K562 (cell line): Measurements from ENCODE around the gene ADAM33. TPM values are rescaled to one million over a fixed set of nuclear protein-coding genes. Genes with fewer than 3 reads are reported as not detected.

ENCODE experiments used
- ATAC-seq: fragments of 200-7000 bp; cut with Tn5 transposase; 3 replicates; pipeline ENCODE4 v1.9.1; 2020; ENCODE audit warnings: moderate library complexity
- BruUV-seq: library from RNA; stranded (reverse); fragments of 400-500 nt; replicated peaks from 2 replicates; lab custom pipeline; 2021; lab: Mats Ljungman, UMichigan
- CTCF ChIA-PET: fragments of 300-600 bp; formaldehyde crosslinking; extraction: SDS; loops from one replicate; lab custom pipeline; 2021; ENCODE audit warnings: low intra/inter-chr PET ratio; lab: Yijun Ruan, JAX
- POLR2A ChIA-PET: fragments of 300-600, 350-650 bp; sonication (Branson Sonifier 250); formaldehyde crosslinking; extraction: SDS; loops from one replicate; lab custom pipeline; 2021; ENCODE audit warnings: antibody characterized with exemption, inconsistent platforms; lab: Yijun Ruan, JAX
- DNase-seq, 4 experiments: peaks; one replicate each; pipeline versions ENCODE4 v3.0.0 to v3.0.0-alpha.2; 2011 to 2018; ENCODE audit warnings: low spot score in 3 of 4, mixed read lengths in 3 of 4; ENCODE audit errors: extremely low read depth in 1 of 4
- FAIRE-seq: peaks from 2 replicates; lab custom pipeline; 2011; peaks lifted over from hg19 to GRCh38; lab: Jason Lieb, UNC
- H2AFZ ChIP-seq: 2 replicates; pipeline ENCODE4 v1.6.0; 2011; ENCODE audit warnings: low read depth, low read length, control low read depth, inconsistent platforms
- H3K27ac ChIP-seq: fragments of 200-600 bp; 3 replicates; pipeline ENCODE4 v1.8.0; 2011; ENCODE audit warnings: low read depth, mild to moderate bottlenecking, control low read depth, inconsistent platforms, low read length, moderate library complexity, mixed read lengths; ENCODE audit errors: extremely low read depth
- H3K27me3 ChIP-seq, 2 experiments: fragments of 300-600 bp in 1 of 2; 2 replicates in 1 of 2; 3 replicates in 1 of 2; pipeline versions ENCODE4 v1.6.0 to v1.8.0; 2011; ENCODE audit warnings: inconsistent platforms in 2 of 2, low read length in 2 of 2, mild to moderate bottlenecking in 1 of 2, mixed read lengths in 1 of 2, moderate library complexity in 1 of 2; ENCODE audit not compliant: control insufficient read depth in 2 of 2, insufficient read depth in 2 of 2
- H3K36me3 ChIP-seq: fragments of 300-600 bp; 3 replicates; pipeline ENCODE4 v1.8.0; 2011; ENCODE audit warnings: mild to moderate bottlenecking, low read length, inconsistent platforms; ENCODE audit not compliant: control insufficient read depth, insufficient read depth
- H3K4me1 ChIP-seq, 2 experiments: fragments of 200-600 bp in 1 of 2; replicated peaks in 1 of 2; 2 replicates in 1 of 2; 3 replicates in 1 of 2; pipeline versions ENCODE4 v1.5.1 to v1.8.0; 2011; ENCODE audit warnings: inconsistent platforms in 2 of 2, low read length in 2 of 2, mild to moderate bottlenecking in 1 of 2, mixed read lengths in 1 of 2, moderate library complexity in 1 of 2; ENCODE audit not compliant: control insufficient read depth in 2 of 2, insufficient read depth in 2 of 2
- H3K4me2 ChIP-seq: 2 replicates; pipeline ENCODE4 v1.6.1; 2011; ENCODE audit warnings: low read length, control low read depth, inconsistent platforms, mixed read lengths; ENCODE audit not compliant: insufficient read depth
- H3K4me3 ChIP-seq: fragments of 200-600 bp; sonication (generic), shearing (Covaris generic); 2 replicates; pipeline ENCODE4 v1.5.1; 2016; ENCODE audit warnings: control low read depth, inconsistent platforms
- H3K79me2 ChIP-seq: fragments of 200-600 bp; 3 replicates; pipeline ENCODE4 v1.8.0; 2011; ENCODE audit warnings: low read length, inconsistent platforms; ENCODE audit not compliant: control insufficient read depth, insufficient read depth
- H3K9ac ChIP-seq, 2 experiments: 2 replicates each; pipeline versions ENCODE4 v1.6.0 to v1.6.1; 2011; ENCODE audit warnings: low read depth in 2 of 2, low read length in 2 of 2, control low read depth in 1 of 2, inconsistent platforms in 1 of 2, mild to moderate bottlenecking in 1 of 2, mixed read lengths in 1 of 2; ENCODE audit not compliant: insufficient read depth in 1 of 2
- H3K9me1 ChIP-seq: one replicate; pipeline ENCODE4 v1.6.0; 2011; ENCODE audit warnings: inconsistent platforms, mild to moderate bottlenecking, low read length, moderate library complexity; ENCODE audit not compliant: control insufficient read depth, insufficient read depth
- H3K9me3 ChIP-seq: replicated peaks from 2 replicates; pipeline ENCODE4 v1.5.1; 2011; ENCODE audit warnings: low read depth, low read length, inconsistent platforms; ENCODE audit not compliant: control insufficient read depth, insufficient read depth
- H4K20me1 ChIP-seq: replicated peaks from 2 replicates; pipeline ENCODE4 v1.6.1; 2011; ENCODE audit warnings: low read length, inconsistent platforms, mixed read lengths; ENCODE audit not compliant: control insufficient read depth, insufficient read depth
- HDAC2 ChIP-seq: fragments of 450-650 bp; IDR thresholded peaks from 2 replicates; pipeline ENCODE4 v1.6.1; 2016; ENCODE audit warnings: mild to moderate bottlenecking
- KDM4B ChIP-seq, 2 experiments: fragments of 450-650 bp in 1 of 2; sonication (generic) in 1 of 2; IDR thresholded peaks; 2 replicates each; pipeline ENCODE4 v1.6.1; 2016 to 2017; ENCODE audit warnings: borderline replicate concordance in 2 of 2, antibody characterized with exemption in 1 of 2, low read depth in 1 of 2, mild to moderate bottlenecking in 1 of 2
- MXI1 ChIP-seq: IDR thresholded peaks from 2 replicates; pipeline ENCODE4 v1.6.1; 2011; ENCODE audit warnings: low read depth, mild to moderate bottlenecking, improper control_type of control experiment, low read length
- POLR2G ChIP-seq: fragments of 200-400 bp; formaldehyde crosslinking; IDR thresholded peaks from 2 replicates; pipeline ENCODE4 v1.6.1; 2017; ENCODE audit warnings: low read depth, mild to moderate bottlenecking, antibody characterized with exemption, low read length, moderate library complexity
- RBM25 ChIP-seq: fragments of 200-400 bp; formaldehyde crosslinking; IDR thresholded peaks from 2 replicates; pipeline ENCODE4 v1.6.1; 2018; ENCODE audit warnings: low read length, low read depth, moderate library complexity; ENCODE audit not compliant: severe bottlenecking
- SMAD4 ChIP-seq: fragments of 250-450 bp; sonication (Bioruptor Pico); conservative IDR thresholded peaks from 2 replicates; pipeline ENCODE4 v1.8.0; 2021; ENCODE audit warnings: inconsistent platforms, mild to moderate bottlenecking, moderate library complexity
- TRIM24 ChIP-seq, 2 experiments: fragments of 450-650 bp; IDR thresholded peaks; 2 replicates each; pipeline ENCODE4 v1.6.1; 2016
- ZNF436 ChIP-seq: fragments of 250-450, 450-650 bp; sonication (Bioruptor Pico); formaldehyde crosslinking; IDR thresholded peaks from 2 replicates; pipeline ENCODE4 v1.7.0; 2020; ENCODE audit warnings: mild to moderate bottlenecking
- WGBS: fragments of 100-300 bp; shearing (Covaris generic); methylation state at CpG from one replicate; pipeline ENCODE4 v1.1.6; 2016; ENCODE audit warnings: low coverage, mixed read lengths; ENCODE audit not compliant: insufficient coverage; ENCODE audit errors: missing lambda C conversion rate; 5-methylcytosine and 5-hydroxymethylcytosine counted together
- in situ Hi-C: fragments of 300-500 bp; cut with MboI; formaldehyde crosslinking; loops from 4 replicates; pipeline ENCODE4 v1.15.0; 2018; ENCODE audit warnings: inconsistent platforms, mixed read lengths
- intact Hi-C: fragments of 100-400 bp; cut with micrococcal nuclease; formaldehyde crosslinking; loops from 2 replicates; pipeline ENCODE4 v1.14.2; 2022
- polyA plus RNA-seq, 8 experiments: library from polyadenylated mRNA; depleted of rRNA in 4 of 8; stranded (reverse) in 5 of 8; unstranded in 3 of 8; fragments of >200 nt; fragmentation: Nextera tagmentation in 2 of 8; fragmentation: Illumina TruSeq in 1 of 8; extraction: Ambion mirVana in 2 of 8; extraction: Trizol in 1 of 8; gene quantifications; 2 replicates each; pipeline versions ENCODE4 v1.2.1 to v1.2.3, GENCODE V29; 2011 to 2014; ENCODE audit warnings: inconsistent platforms in 1 of 8, missing spikeins in 1 of 8
- total RNA-seq, 7 experiments: library from RNA; depleted of rRNA in 6 of 7; stranded (reverse); fragments of >200 nt in 6 of 7; fragmentation: Illumina TruSeq in 2 of 7; extraction: Trizol in 2 of 7; gene quantifications; 2 replicates each; pipeline versions ENCODE4 v1.2.1 to v1.2.3, GENCODE V29; 2011 to 2021; ENCODE audit warnings: low replicate concordance in 1 of 7
- TF ChIP-seq, protein P1 (sequence below): sonication (generic); formaldehyde crosslinking; IDR thresholded peaks from 2 replicates; pipeline ENCODE4 v1.9.0; 2022; ENCODE audit warnings: mild to moderate bottlenecking, missing genetic modification reagents
- TF ChIP-seq, protein P2 (sequence below): fragments of 450-650 bp; formaldehyde crosslinking; IDR thresholded peaks from 2 replicates; pipeline ENCODE4 v1.4.0; 2022; ENCODE audit warnings: mild to moderate bottlenecking, moderate library complexity

ADAM33 gene
- total and polyA plus RNA-seq, 9 of the 15 experiments (the other 6 are each of a cell fraction or from before 2014, with no cell fraction given): not detected

DNA sequence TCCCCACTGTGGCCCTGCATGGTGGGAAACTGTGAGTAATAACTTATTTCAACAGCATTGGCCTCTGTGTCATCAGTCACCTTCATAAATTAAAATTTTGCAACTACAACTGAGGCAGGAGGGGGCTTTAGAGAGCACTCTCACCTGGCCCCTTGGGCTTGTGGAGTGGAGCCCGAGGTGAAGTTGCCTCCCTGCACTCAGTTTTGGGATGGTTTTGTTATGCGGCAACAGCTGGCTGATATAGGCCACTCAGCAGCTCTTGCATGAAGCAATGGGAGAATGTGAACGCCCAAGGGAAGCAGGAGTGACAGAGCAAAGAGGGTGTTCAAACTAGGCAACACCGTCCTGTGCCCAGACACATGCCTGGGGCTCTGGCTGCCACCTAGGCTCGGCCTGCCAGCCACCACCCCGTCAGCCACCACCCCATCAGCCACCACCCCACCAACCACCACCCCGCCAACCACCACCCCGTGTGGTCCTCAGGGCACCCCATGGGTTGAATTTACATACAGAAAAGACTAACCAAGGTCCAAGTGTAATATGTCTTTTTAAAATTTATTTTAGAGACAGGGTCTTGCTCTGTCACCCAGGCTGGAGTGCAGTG, 14.3 kb downstream of the ADAM33 start:
- POLR2A ChIA-PET: no interaction called here
- FAIRE-seq: no peak

More for the DNA sequence above, 14.3 kb downstream of the ADAM33 start:
- Histone ChIP-seq H3K9ac (no peak overlapping the region), H3K4me2 (no peak overlapping the region), H3K9me3 (no peaks in the 10 kb centered on the region), H2AFZ (no peak overlapping the region), H3K27ac (no peak overlapping the region), H4K20me1 (0 out of 2 replicates have a peak, but pooled peaks cover 6% of the 10 kb centered on the region), H3K9me1 (no peaks in the 10 kb centered on the region), H3K79me2 (no peaks in the 10 kb centered on the region), H3K27me3 (peaks cover 2 to 25% of the 10 kb centered on the region in 2 experiments; a peak in 4 of 5 replicates), H3K4me3 (no peak overlapping the region), H3K4me1 (peaks cover 0 to 20% of the 10 kb centered on the region in 2 experiments; a peak in 4 of 5 replicates), H3K36me3 (no peaks in the 10 kb centered on the region)
- DNase-seq: no peak
- in situ Hi-C loops (no loop called here), intact Hi-C loops (no loop called here)
- 65% methylated on average over 4 of the region's 8 CpGs for WGBS
- no peak for ATAC-seq
- BruUV-seq: no TSS peak
- TF ChIP-seq HDAC2 (no peak), TRIM24 (IDR thresholded peaks at IDR 0.05) (peak in 1 of 2 experiments; percentile 34; a peak in 2 of 4 replicates), ZNF436 (CRISPR knock-in tag) (no peak), POLR2G (no peak), SMAD4 (CRISPR knock-in tag) (no peak), KDM4B (IDR thresholded peaks at IDR 0.05; ENCODE audit: borderline replicate concordance in 2 of 2, low read depth in 1 of 2) (no peak), RBM25 (peak; percentile 30), MXI1 (no peak)
- TF ChIP-seq, protein P1, sequence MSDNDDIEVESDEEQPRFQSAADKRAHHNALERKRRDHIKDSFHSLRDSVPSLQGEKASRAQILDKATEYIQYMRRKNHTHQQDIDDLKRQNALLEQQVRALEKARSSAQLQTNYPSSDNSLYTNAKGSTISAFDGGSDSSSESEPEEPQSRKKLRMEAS: no peak
- TF ChIP-seq, protein P2, sequence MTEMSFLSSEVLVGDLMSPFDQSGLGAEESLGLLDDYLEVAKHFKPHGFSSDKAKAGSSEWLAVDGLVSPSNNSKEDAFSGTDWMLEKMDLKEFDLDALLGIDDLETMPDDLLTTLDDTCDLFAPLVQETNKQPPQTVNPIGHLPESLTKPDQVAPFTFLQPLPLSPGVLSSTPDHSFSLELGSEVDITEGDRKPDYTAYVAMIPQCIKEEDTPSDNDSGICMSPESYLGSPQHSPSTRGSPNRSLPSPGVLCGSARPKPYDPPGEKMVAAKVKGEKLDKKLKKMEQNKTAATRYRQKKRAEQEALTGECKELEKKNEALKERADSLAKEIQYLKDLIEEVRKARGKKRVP (CRISPR knock-in tag): no peak
- CTCF ChIA-PET: interaction anchor here (0.5 kb wide), 1 partner anchor 76 kb away, joined by 3 read pairs; no protein-coding TSS in a partner anchor
